GM18508 (cell line): Measurements from ENCODE around the gene MRPS34.
"Not testable (repeated sequence)": the region's sequence is repeated elsewhere in the genome, so short reads cannot be mapped to it uniquely, and the experiment has no call there.

Experiments
- ATAC-seq: cut with Tn5 transposase; IDR thresholded peaks from one replicate; pipeline ENCODE4 v1.9.1; 2021; ENCODE audit warnings: moderate number of reproducible peaks; ENCODE audit not compliant: insufficient read depth, unreplicated experiment

Gene MRPS34

GRCh38 chr16:1757714-1758461 is 15.0 kb downstream of the MRPS34 start:
- no peak for ATAC-seq

- ATAC-seq = no peak
Measured at GRCh38 chr16:1754204-1754603, 18.7 kb downstream of the MRPS34 start.

GRCh38 chr16:1752853-1753252 is 20.1 kb downstream of the MRPS34 start:
- no peak for ATAC-seq

GRCh38 chr16:1751946-1752345 is 21.0 kb downstream of the MRPS34 start:
- ATAC-seq = no peak

GRCh38 chr16:1749152-1750117 is 23.5 kb downstream of the MRPS34 start:
- ATAC-seq = no peak

- no peak for ATAC-seq
Measured at GRCh38 chr16:1747934-1748333, 25.0 kb downstream of the MRPS34 start.

- no peak for ATAC-seq
Measured at GRCh38 chr16:1746693-1747195, 26.2 kb downstream of the MRPS34 start.

GRCh38 chr16:1745900-1746692 is 26.8 kb downstream of the MRPS34 start:
- no peak for ATAC-seq

- no peak for ATAC-seq
Measured at GRCh38 chr16:1745181-1745899, 27.6 kb downstream of the MRPS34 start.

DNA sequence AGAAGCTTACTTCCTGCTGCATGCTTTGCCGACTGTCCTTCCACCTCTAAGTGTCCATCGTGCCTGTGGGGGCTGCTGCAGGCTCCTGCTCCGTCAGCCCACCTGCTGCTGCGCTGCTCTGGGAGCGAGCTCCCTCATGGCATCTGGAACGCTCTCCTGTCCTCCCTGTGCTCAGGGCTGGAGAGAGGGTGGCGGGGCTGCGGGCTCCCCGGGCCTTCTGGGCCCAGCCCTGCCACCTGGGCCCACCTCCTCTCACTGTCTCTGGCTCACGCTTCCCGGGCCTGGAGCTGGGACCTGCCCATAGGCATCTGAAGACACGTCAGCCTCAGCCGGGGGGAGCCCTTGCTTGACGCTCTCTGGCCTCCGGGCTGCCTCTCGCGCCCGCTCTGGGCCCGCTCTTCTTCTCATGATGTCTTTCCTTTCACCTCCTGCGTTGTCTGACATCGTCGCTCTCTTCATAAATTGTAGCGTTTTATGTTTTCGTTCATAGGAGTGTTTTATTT is 28.5 kb downstream of the MRPS34 start:
- no peak for ATAC-seq

GRCh38 chr16:1743376-1744337 is 29.3 kb downstream of the MRPS34 start:
- no peak for ATAC-seq

GRCh38 chr16:1741553-1742165 is 31.3 kb downstream of the MRPS34 start:
- no peak for ATAC-seq

- ATAC-seq = no peak
Measured at GRCh38 chr16:1740781-1741490, 32.0 kb downstream of the MRPS34 start.

DNA sequence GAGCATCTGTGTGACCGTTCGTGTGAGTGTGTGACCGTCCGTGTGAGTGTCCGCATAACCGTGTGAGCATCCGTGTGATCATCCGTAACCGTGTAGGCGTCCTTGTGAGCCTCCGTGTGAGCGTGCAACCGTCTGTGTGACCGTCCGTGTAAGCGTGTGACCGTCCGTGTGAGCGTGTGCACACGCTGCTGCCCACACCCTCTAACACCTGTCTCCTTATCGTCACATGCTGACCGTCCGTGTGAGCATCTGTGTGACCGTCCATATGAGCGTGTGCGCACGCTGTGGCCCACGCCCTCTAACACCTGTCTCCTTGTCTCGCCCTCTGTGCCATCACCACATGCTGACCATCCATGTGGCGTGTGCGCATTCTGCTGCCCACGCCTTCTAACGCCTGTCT is 32.7 kb downstream of the MRPS34 start:
- ATAC-seq = no peak

- no peak for ATAC-seq
Measured at GRCh38 chr16:1734816-1735215, 38.1 kb downstream of the MRPS34 start.

DNA sequence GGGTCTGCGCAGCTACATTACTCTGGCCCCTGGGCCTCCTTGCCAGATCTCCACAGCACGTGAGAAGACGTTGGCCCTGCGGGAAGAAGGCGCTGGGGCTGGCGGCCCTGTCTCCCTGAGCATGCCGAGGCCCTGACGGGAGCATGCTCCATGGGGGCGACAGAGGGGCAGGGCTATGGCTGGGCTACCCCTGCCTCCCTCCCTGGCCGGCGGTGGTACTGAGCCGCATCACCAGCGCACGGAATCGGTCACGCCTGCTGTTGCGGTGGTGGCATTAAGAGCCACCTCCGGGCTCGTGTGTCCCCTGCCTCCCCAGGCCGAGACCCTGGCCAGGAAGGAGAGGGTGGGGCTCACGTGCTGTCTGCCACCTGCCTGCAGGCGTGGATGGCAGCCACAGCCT is 38.8 kb downstream of the MRPS34 start:
- ATAC-seq = no peak

GRCh38 chr16:1732551-1732987 is 40.4 kb downstream of the MRPS34 start:
- ATAC-seq = not testable (repeated sequence)
